ENCODE results near the gene SLC29A3.

- TF ChIP-seq CTCF (conservative IDR thresholded peaks at IDR 0.05; ENCODE audit: low read depth in 2 of 2) (no peak), CREB1 (CRISPR knock-in tag; IDR thresholded peaks at IDR 0.05; ENCODE audit: low read depth) (no peak), REST (IDR thresholded peaks at IDR 0.05; ENCODE audit: unreplicated experiment) (no peak), POLR2AphosphoS5 (IDR thresholded peaks at IDR 0.05; ENCODE audit: low read depth) (no peak), EZH2 (IDR thresholded peaks at IDR 0.05; ENCODE audit: low read depth, unreplicated experiment) (no peak), ZNF114 (CRISPR knock-in tag; IDR thresholded peaks at IDR 0.05) (no peak), JUNB (IDR thresholded peaks at IDR 0.05; ENCODE audit: unreplicated experiment) (no peak)
Observed at GRCh38 chr10:71331736-71332135, 12.7 kb downstream of the SLC29A3 start.

Measured in GM23338 (cell line).